Measurements from ENCODE around the gene UBE2U.

DNA sequence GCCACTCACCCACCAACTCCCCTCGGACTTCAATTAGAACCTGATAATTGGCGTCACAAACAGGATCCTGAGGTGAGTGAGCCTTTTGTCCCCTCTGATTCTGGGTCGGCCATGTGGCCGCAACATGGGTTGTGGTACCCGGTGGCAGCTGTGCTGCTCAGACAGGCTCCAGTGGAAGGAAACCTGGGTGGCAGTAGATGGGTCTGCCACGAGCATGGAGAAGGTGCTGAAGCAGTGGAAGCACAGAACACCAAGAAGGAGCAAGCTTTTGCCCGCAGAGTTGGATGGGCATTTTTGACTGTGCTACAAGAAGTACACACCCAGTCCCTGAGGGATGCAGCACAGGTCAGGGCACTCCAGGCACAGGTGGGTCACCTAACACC is 16.5 kb upstream of the UBE2U start:
- TF ChIP-seq SIX5 (IDR thresholded peaks at IDR 0.05; ENCODE audit: low read depth, low read length) (no peak), POLR2A (IDR thresholded peaks at IDR 0.05; ENCODE audit: control extremely low read depth in 1 of 2, low read depth in 2 of 2, low read length in 2 of 2) (no peak), EZH2 (IDR thresholded peaks at IDR 0.05; ENCODE audit: low read depth, low read length, severe bottlenecking) (no peak), SP1 (IDR thresholded peaks at IDR 0.05; ENCODE audit: low read depth, low read length) (no peak), POLR2AphosphoS5 (IDR thresholded peaks at IDR 0.05; ENCODE audit: low read depth, low read length) (no peak), YY1 (IDR thresholded peaks at IDR 0.05; ENCODE audit: low read depth, low read length) (no peak), RFX5 (IDR thresholded peaks at IDR 0.05; ENCODE audit: borderline replicate concordance, low read depth, low read length) (no peak), SIN3A (conservative IDR thresholded peaks at IDR 0.05 in 1 of 2, IDR thresholded peaks at IDR 0.05 in 1 of 2; ENCODE audit: low read depth in 1 of 2, low read length in 2 of 2) (no peak)
- TF ChIP-seq, protein P1, sequence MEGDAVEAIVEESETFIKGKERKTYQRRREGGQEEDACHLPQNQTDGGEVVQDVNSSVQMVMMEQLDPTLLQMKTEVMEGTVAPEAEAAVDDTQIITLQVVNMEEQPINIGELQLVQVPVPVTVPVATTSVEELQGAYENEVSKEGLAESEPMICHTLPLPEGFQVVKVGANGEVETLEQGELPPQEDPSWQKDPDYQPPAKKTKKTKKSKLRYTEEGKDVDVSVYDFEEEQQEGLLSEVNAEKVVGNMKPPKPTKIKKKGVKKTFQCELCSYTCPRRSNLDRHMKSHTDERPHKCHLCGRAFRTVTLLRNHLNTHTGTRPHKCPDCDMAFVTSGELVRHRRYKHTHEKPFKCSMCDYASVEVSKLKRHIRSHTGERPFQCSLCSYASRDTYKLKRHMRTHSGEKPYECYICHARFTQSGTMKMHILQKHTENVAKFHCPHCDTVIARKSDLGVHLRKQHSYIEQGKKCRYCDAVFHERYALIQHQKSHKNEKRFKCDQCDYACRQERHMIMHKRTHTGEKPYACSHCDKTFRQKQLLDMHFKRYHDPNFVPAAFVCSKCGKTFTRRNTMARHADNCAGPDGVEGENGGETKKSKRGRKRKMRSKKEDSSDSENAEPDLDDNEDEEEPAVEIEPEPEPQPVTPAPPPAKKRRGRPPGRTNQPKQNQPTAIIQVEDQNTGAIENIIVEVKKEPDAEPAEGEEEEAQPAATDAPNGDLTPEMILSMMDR (IDR thresholded peaks at IDR 0.05; ENCODE audit: control extremely low read depth in 1 of 3, insufficient read depth in 1 of 3, low read depth in 1 of 3, low read length in 3 of 3), result no peak
